K562 (cell line): ENCODE measurements around the gene WDR93.
A peak's percentile ranks its signal among the peaks of the same experiment; 100 is the strongest.

Experiments used
- BMI1 ChIP-seq: fragments of 150-350 bp; IDR thresholded peaks from 2 replicates; pipeline ENCODE4 v1.6.1; 2014; ENCODE audit warnings: low read length
- EZH2 ChIP-seq: IDR thresholded peaks from 2 replicates; pipeline ENCODE4 v1.6.1; 2012; ENCODE audit warnings: low read depth, mild to moderate bottlenecking, inconsistent platforms, low read length, borderline replicate concordance
- MTA3 ChIP-seq: fragments of 450-650 bp; formaldehyde crosslinking; IDR thresholded peaks from 2 replicates; pipeline ENCODE4 v1.6.1; 2017; ENCODE audit warnings: mild to moderate bottlenecking, borderline replicate concordance
- POLR2AphosphoS2 ChIP-seq: IDR thresholded peaks from 2 replicates; pipeline ENCODE4 v1.6.1; 2012; ENCODE audit warnings: low read length, improper control_type of control experiment
- SRF ChIP-seq, 2 experiments: fragments of 250-450, 450-650 bp in 1 of 2; sonication (Bioruptor Pico) in 1 of 2; sonication (generic) in 1 of 2; formaldehyde crosslinking; IDR thresholded peaks; 2 replicates each; pipeline versions ENCODE4 v1.5.0 to v1.5.1; 2020 to 2022; ENCODE audit warnings: mild to moderate bottlenecking in 1 of 2, missing genetic modification reagents in 1 of 2
- TEAD2 ChIP-seq: fragments of 450-650 bp; IDR thresholded peaks from 2 replicates; pipeline ENCODE4 v1.6.1; 2016; ENCODE audit warnings: missing genetic modification characterization, control low read depth, missing compliant biosample characterization
- THRAP3 ChIP-seq: fragments of 450-650 bp; IDR thresholded peaks from 2 replicates; pipeline ENCODE4 v1.6.1; 2016; ENCODE audit warnings: mild to moderate bottlenecking, inconsistent platforms, borderline replicate concordance
- TF ChIP-seq, protein P1 (sequence below), 3 experiments: IDR thresholded peaks in 2 of 3; conservative IDR thresholded peaks in 1 of 3; 2 replicates each; pipeline ENCODE4 v1.5.1; 2011 to 2012; ENCODE audit warnings: low read length in 3 of 3, mild to moderate bottlenecking in 3 of 3, control low read depth in 2 of 3, improper control_type of control experiment in 1 of 3, inconsistent platforms in 1 of 3, low read depth in 1 of 3, mixed read lengths in 1 of 3, moderate library complexity in 1 of 3; ENCODE audit not compliant: insufficient read depth in 2 of 3
- TF ChIP-seq, protein P2 (sequence below): sonication (generic); formaldehyde crosslinking; IDR thresholded peaks from 2 replicates; pipeline ENCODE4 v1.8.0; 2022; ENCODE audit warnings: mild to moderate bottlenecking, low read depth, missing genetic modification reagents
- TF ChIP-seq, protein P3 (sequence below): sonication (generic); formaldehyde crosslinking; IDR thresholded peaks from 2 replicates; pipeline ENCODE4 v1.8.0; 2022; ENCODE audit warnings: mild to moderate bottlenecking, missing genetic modification reagents

DNA sequence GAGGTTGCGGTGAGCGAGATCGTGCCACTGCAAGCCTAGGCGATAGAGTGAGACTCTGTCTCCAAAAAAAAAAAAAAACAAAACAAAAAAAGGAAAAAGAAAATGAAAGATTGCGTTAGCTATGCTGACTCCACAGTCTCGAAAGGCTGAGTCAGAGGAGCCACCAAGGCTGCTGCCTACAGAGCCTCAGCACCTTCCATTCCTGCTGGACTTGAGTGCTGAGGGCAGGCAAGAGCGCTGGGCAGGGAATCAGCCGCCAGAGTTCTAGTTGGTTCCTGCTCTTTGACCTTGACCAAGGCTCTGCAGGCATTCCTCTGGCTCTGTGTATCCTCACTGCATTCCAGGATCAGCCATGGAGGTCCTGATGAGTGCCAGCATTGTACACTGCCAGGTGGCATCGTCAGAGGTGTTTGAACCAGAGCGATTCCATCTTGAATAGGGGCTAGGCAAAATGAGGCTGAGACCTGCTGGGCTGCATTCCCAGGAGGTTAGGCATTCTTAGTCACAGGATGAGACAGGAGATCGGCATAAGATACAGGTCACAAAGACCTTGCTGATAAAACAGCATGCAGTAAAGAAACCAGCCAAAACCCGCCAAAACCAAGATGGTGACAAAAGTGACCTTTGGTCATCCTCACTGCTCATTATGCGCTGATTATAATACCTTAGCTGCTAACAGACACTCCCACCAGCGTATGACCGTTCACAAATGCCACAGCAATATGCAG lies 91.4 kb downstream of the WDR93 start:
- peak; percentile 94 for TF ChIP-seq TEAD2 (tag)
- no peak for TF ChIP-seq THRAP3
- TF ChIP-seq, protein P1, sequence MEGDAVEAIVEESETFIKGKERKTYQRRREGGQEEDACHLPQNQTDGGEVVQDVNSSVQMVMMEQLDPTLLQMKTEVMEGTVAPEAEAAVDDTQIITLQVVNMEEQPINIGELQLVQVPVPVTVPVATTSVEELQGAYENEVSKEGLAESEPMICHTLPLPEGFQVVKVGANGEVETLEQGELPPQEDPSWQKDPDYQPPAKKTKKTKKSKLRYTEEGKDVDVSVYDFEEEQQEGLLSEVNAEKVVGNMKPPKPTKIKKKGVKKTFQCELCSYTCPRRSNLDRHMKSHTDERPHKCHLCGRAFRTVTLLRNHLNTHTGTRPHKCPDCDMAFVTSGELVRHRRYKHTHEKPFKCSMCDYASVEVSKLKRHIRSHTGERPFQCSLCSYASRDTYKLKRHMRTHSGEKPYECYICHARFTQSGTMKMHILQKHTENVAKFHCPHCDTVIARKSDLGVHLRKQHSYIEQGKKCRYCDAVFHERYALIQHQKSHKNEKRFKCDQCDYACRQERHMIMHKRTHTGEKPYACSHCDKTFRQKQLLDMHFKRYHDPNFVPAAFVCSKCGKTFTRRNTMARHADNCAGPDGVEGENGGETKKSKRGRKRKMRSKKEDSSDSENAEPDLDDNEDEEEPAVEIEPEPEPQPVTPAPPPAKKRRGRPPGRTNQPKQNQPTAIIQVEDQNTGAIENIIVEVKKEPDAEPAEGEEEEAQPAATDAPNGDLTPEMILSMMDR (IDR thresholded peaks at IDR 0.05 in 2 of 3, conservative IDR thresholded peaks at IDR 0.05 in 1 of 3; ENCODE audit: insufficient read depth in 2 of 3, low read depth in 1 of 3, low read length in 3 of 3): no peak
- TF ChIP-seq, protein P2, sequence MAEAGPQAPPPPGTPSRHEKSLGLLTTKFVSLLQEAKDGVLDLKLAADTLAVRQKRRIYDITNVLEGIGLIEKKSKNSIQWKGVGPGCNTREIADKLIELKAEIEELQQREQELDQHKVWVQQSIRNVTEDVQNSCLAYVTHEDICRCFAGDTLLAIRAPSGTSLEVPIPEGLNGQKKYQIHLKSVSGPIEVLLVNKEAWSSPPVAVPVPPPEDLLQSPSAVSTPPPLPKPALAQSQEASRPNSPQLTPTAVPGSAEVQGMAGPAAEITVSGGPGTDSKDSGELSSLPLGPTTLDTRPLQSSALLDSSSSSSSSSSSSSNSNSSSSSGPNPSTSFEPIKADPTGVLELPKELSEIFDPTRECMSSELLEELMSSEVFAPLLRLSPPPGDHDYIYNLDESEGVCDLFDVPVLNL (CRISPR knock-in tag): no peak
- TF ChIP-seq EZH2: no peak
- TF ChIP-seq, protein P3, sequence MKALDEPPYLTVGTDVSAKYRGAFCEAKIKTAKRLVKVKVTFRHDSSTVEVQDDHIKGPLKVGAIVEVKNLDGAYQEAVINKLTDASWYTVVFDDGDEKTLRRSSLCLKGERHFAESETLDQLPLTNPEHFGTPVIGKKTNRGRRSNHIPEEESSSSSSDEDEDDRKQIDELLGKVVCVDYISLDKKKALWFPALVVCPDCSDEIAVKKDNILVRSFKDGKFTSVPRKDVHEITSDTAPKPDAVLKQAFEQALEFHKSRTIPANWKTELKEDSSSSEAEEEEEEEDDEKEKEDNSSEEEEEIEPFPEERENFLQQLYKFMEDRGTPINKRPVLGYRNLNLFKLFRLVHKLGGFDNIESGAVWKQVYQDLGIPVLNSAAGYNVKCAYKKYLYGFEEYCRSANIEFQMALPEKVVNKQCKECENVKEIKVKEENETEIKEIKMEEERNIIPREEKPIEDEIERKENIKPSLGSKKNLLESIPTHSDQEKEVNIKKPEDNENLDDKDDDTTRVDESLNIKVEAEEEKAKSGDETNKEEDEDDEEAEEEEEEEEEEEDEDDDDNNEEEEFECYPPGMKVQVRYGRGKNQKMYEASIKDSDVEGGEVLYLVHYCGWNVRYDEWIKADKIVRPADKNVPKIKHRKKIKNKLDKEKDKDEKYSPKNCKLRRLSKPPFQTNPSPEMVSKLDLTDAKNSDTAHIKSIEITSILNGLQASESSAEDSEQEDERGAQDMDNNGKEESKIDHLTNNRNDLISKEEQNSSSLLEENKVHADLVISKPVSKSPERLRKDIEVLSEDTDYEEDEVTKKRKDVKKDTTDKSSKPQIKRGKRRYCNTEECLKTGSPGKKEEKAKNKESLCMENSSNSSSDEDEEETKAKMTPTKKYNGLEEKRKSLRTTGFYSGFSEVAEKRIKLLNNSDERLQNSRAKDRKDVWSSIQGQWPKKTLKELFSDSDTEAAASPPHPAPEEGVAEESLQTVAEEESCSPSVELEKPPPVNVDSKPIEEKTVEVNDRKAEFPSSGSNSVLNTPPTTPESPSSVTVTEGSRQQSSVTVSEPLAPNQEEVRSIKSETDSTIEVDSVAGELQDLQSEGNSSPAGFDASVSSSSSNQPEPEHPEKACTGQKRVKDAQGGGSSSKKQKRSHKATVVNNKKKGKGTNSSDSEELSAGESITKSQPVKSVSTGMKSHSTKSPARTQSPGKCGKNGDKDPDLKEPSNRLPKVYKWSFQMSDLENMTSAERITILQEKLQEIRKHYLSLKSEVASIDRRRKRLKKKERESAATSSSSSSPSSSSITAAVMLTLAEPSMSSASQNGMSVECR (CRISPR knock-in tag): no peak
- TF ChIP-seq POLR2AphosphoS2: no peak
- TF ChIP-seq MTA3: peak; percentile 42; the same call in 1 of the 2 replicates
- TF ChIP-seq SRF (CRISPR knock-in tag; IDR thresholded peaks at IDR 0.05): peak in 1 of 2 experiments; percentile 83; a peak in 2 of 4 replicates
- TF ChIP-seq BMI1: no peak
